Peyer's patch (tissue), 4 donors: ENCODE data around the gene RAB27B. TPM values are rescaled to one million over a fixed set of nuclear protein-coding genes. Genes with fewer than 3 reads are reported as not detected.

Source experiments
- DNase-seq, 3 donors: peaks; one replicate each; pipeline ENCODE4 v3.0.0-alpha.2; 2017 to 2019
- H3K27ac ChIP-seq, 4 donors: fragments of 200-600 bp; sonication (generic); one replicate each; pipeline ENCODE4 v1.5.1; 2016 to 2019
- H3K27me3 ChIP-seq, 2 donors: fragments of 200-600 bp; sonication (generic); one replicate each; pipeline ENCODE4 v1.5.1; 2019
- H3K36me3 ChIP-seq, 3 donors: fragments of 200-600 bp; sonication (generic); one replicate each; pipeline ENCODE4 v1.5.1; 2016 to 2019
- H3K4me1 ChIP-seq, 4 donors: fragments of 200-600 bp; sonication (generic); one replicate each; pipeline ENCODE4 v1.5.1; 2016 to 2019
- H3K4me3 ChIP-seq, 4 donors: fragments of 200-600 bp; sonication (generic); 1 replicate in 3 of 4; 2 replicates in 1 of 4; pipeline ENCODE4 v1.5.1; 2016 to 2019; ENCODE audit warnings: mild to moderate bottlenecking in 1 of 4
- H3K9me3 ChIP-seq, 4 donors: fragments of 200-600 bp; sonication (generic); one replicate each; pipeline ENCODE4 v1.5.1; 2016 to 2019; ENCODE audit warnings: mild to moderate bottlenecking in 1 of 4
- POLR2A ChIP-seq, 2 donors: fragments of 450-650 bp; IDR thresholded peaks; one replicate each; pipeline ENCODE4 v1.5.1; 2017; ENCODE audit warnings: antibody characterized with exemption in 2 of 2, mild to moderate bottlenecking in 2 of 2, moderate library complexity in 2 of 2
- total RNA-seq, 4 donors: library from RNA; depleted of rRNA; stranded (reverse); fragments of >200 nt; gene quantifications; one replicate each; pipeline ENCODE4 v1.1.0, GENCODE V29; 2016
- TF ChIP-seq, protein P1 (sequence below), 6 experiments: fragments of 450-650 bp in 4 of 6; fragments of 200-600 bp in 2 of 6; sonication (generic) in 1 of 6; IDR thresholded peaks; one replicate each; pipeline ENCODE4 v1.5.1; 2017 to 2019; ENCODE audit warnings: antibody characterized with exemption in 6 of 6, mild to moderate bottlenecking in 3 of 6, moderate library complexity in 1 of 6

RAB27B gene, protein sequence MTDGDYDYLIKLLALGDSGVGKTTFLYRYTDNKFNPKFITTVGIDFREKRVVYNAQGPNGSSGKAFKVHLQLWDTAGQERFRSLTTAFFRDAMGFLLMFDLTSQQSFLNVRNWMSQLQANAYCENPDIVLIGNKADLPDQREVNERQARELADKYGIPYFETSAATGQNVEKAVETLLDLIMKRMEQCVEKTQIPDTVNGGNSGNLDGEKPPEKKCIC
- 1 to 10 TPM; 2.5 to 7.1 (median 4.7) TPM for total RNA-seq

DNA sequence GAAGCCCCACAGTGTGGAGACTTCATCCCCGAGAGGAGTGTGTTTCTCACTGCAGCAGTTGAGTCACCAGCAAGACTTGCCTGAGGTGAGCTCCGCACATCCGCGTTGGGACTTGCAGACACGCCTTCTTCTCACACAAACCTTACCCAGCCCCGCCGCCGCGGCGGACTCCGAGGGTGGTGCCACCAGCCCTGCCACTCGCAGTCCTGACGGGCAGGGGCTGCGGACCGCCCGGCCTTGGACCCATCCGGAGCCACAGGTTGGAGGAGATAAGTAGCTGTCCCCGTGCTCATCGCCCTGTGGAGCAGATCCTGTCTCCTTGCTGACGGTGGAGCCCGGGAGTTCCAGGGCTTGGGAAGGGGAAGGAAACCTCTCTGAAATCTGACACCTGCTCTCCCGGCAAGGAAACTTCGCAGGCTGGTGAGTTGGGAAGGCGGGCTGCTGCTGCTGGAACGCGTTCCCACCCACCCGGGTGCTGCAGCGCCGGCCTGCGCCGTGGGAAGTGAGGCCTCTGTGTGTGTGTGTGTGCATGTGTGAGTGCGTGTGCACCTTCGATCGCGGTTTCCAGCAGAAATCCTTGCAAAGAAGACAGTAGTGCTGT, at the start of gene RAB27B:
TSS of gene RAB27B (plus strand) at position 197 of the 601 bp plus-strand sequence. CDS start 49,109 bp downstream, outside the sequence.
- TF ChIP-seq, protein P1, sequence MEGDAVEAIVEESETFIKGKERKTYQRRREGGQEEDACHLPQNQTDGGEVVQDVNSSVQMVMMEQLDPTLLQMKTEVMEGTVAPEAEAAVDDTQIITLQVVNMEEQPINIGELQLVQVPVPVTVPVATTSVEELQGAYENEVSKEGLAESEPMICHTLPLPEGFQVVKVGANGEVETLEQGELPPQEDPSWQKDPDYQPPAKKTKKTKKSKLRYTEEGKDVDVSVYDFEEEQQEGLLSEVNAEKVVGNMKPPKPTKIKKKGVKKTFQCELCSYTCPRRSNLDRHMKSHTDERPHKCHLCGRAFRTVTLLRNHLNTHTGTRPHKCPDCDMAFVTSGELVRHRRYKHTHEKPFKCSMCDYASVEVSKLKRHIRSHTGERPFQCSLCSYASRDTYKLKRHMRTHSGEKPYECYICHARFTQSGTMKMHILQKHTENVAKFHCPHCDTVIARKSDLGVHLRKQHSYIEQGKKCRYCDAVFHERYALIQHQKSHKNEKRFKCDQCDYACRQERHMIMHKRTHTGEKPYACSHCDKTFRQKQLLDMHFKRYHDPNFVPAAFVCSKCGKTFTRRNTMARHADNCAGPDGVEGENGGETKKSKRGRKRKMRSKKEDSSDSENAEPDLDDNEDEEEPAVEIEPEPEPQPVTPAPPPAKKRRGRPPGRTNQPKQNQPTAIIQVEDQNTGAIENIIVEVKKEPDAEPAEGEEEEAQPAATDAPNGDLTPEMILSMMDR (IDR thresholded peaks at IDR 0.05): no peak
- TF ChIP-seq POLR2A (IDR thresholded peaks at IDR 0.05): peak; percentile 29 to 46
- no peaks in the 10 kb centered on the region for H3K27me3 ChIP-seq
- peak within 1 kb of the TSS; percentile 37 to 66 (median 55) for H3K4me3 ChIP-seq
- peak; percentile 34 to 91 (median 91) for DNase-seq
- H3K4me1 ChIP-seq: peaks cover 0 to 8% (median 0%) of the 10 kb centered on the region in 4 donors
- H3K36me3 ChIP-seq: no peaks in the 10 kb centered on the region
- H3K9me3 ChIP-seq: no peaks in the 10 kb centered on the region
- peak within 1 kb of the TSS; percentile 25 to 80 (median 54) for H3K27ac ChIP-seq

GRCh38 chr18:54780285-54780861, 47.9 kb upstream of the RAB27B start:
- no peak for DNase-seq
- Histone ChIP-seq H3K36me3 (no peaks in the 10 kb centered on the region), H3K9me3 (no peaks in the 10 kb centered on the region), H3K4me1 (no peaks in the 10 kb centered on the region), H3K27me3 (no peaks in the 10 kb centered on the region), H3K4me3 (no peak overlapping the region), H3K27ac (no peak overlapping the region)
- TF ChIP-seq, protein P1 (IDR thresholded peaks at IDR 0.05): no peak
- no peak for TF ChIP-seq POLR2A (IDR thresholded peaks at IDR 0.05)

GRCh38 chr18:54780970-54781369, 47.3 kb upstream of the RAB27B start:
- H3K4me3 ChIP-seq: no peak overlapping the region
- no peaks in the 10 kb centered on the region for H3K36me3 ChIP-seq
- no peaks in the 10 kb centered on the region for H3K27me3 ChIP-seq
- no peak for DNase-seq
- H3K27ac ChIP-seq: no peak overlapping the region
- TF ChIP-seq, protein P1 (IDR thresholded peaks at IDR 0.05): no peak
- no peak for TF ChIP-seq POLR2A (IDR thresholded peaks at IDR 0.05)
- no peaks in the 10 kb centered on the region for H3K9me3 ChIP-seq
- no peaks in the 10 kb centered on the region for H3K4me1 ChIP-seq

- H3K36me3 ChIP-seq: no peaks in the 10 kb centered on the region
- no peaks in the 10 kb centered on the region for H3K4me1 ChIP-seq
- H3K9me3 ChIP-seq: no peaks in the 10 kb centered on the region
- no peak overlapping the region for H3K4me3 ChIP-seq
- H3K27ac ChIP-seq: no peak overlapping the region
- TF ChIP-seq POLR2A (IDR thresholded peaks at IDR 0.05): no peak
- TF ChIP-seq, protein P1 (IDR thresholded peaks at IDR 0.05): no peak
- no peaks in the 10 kb centered on the region for H3K27me3 ChIP-seq
- no peak for DNase-seq
Measured at GRCh38 chr18:54783139-54783538, 45.1 kb upstream of the RAB27B start.

DNA sequence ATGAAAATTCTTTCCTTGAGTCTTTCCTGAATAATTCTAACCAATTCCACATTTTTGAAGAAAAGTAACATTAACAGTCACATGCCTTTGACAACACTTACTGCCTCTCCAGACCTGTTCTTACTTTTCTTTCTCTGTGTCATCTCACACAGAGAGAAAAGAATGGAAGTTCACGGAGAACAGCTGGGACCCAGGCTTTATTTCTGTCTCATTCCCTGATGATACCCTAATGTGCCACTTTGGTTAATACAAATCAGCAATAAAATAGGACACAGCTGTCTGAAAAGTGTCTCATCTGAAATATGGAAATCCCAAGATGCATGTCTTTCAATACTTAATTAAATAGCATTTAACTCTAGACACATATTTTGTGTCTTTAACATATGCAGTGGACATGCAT, 42.1 kb upstream of the RAB27B start:
- Histone ChIP-seq H3K4me1 (no peaks in the 10 kb centered on the region), H3K4me3 (no peak overlapping the region), H3K27me3 (no peaks in the 10 kb centered on the region), H3K36me3 (no peaks in the 10 kb centered on the region), H3K9me3 (no peaks in the 10 kb centered on the region), H3K27ac (no peak overlapping the region)
- no peak for TF ChIP-seq POLR2A (IDR thresholded peaks at IDR 0.05)
- TF ChIP-seq, protein P1 (IDR thresholded peaks at IDR 0.05): no peak
- DNase-seq: no peak
